HG03060 (cell line): ENCODE results near the gene RNF213.
"Not testable (repeated sequence)": the region's sequence is repeated elsewhere in the genome, so short reads cannot be mapped to it uniquely, and the experiment has no call there.

Source experiments
- ATAC-seq: cut with Tn5 transposase; IDR thresholded peaks from one replicate; pipeline ENCODE4 v1.9.1; 2021; ENCODE audit warnings: low read depth, moderate number of reproducible peaks; ENCODE audit not compliant: unreplicated experiment

Gene RNF213

GRCh38 chr17:80289616-80290015, 29.0 kb downstream of the RNF213 start:
- ATAC-seq = no peak

DNA sequence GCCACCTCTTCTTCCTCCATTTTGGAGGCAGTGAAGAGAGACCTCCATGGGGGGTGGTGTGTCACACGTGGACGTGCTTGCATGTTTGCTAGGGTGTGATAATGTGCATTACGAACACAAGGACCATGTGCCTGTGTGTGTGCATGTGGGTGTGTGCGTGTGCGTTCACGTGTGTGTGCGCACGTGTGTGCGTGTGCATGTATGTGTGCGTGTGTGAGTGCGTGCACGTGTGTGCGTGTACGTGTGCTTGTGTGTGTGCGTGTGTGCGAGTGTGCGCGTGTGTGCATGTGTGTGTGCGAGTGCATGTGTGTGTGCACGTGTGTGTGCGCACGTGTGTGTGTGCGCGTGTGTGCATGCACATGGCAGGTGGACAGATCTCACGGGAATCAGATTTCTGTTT, 29.5 kb downstream of the RNF213 start:
- no peak for ATAC-seq

DNA sequence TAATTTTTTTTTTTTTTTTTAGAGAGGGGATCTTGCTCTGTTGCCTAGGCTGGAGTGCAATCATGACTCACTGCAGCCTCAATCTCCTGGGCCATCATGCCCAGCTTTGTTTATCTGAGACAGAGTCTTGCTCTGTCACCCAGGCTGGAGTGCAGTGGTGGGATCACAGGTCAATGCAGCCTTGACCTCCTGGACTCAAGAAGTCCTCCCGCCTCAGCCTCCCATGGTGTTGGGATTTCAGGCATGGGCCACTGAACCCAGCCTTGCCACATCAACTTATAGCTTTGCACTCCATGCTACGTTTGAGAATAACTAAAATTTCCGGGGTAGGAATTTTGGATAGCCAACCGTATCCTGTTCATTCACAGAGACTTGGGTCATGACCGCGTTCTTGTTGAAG, 30.6 kb downstream of the RNF213 start:
- ATAC-seq = no peak

- no peak for ATAC-seq
Measured at GRCh38 chr17:80291691-80292487, 31.2 kb downstream of the RNF213 start.

DNA sequence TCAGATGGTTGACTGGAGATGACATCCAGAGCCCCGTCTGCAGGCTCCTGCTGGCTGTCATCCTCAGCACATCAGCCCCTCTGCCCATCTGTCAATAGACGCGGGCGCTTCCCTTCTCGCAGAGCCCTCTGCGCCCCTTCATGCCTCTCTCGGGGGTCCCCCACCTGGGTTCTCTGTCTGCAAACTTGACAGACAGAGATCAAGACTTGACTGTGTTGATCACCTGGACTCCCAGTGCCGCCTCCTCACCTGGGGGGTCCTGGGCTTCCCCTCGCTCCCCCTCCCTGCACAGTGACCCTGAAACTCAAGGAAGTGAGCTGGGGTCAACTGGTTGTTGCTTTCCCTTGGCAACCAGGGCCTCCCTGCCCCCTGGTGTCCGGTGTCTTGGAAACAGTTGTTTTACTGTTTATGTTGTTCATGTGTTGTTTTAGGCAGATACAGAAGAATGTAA, 31.9 kb downstream of the RNF213 start:
- ATAC-seq = no peak

DNA sequence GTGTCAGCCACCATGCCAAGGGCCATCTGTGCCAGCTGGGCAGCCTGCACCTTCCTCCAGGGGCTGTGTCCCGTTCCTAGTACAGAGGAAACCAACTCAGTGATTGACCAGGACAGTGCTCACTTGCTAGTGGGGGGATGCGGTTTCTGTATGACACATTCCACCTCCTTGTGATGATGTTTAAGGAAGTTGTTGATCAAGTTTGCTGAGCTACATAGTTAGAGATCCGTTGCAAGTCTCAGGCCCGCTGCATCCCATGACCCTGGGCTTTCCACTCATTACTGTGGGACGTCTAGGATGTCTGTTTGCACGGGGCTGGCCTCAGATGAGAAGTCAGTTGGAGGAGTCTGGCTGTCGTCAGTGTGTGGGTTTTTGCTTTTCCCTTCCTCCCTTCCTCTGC, 33.6 kb downstream of the RNF213 start:
- no peak for ATAC-seq

DNA sequence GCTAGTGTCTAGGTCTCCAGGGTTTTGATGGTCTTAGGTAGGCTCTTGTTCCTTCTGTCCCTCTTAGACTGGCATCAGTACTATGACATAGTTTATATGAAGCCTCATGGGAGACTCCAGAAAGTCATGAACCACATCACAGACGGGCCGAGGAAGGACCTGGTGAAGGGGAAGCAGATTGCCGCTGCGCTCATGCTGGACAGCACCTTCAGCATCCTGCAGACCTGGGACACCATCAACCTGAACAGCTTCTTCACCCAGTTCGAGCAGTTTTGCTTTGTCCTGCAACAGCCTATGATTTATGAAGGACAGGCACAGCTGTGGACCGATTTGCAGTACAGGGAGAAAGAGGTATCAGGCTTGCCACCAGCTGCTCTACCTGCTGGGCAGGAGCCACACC, 34.0 kb downstream of the RNF213 start:
- no peak for ATAC-seq

GRCh38 chr17:80295146-80295545, 34.5 kb downstream of the RNF213 start:
- ATAC-seq = no peak

DNA sequence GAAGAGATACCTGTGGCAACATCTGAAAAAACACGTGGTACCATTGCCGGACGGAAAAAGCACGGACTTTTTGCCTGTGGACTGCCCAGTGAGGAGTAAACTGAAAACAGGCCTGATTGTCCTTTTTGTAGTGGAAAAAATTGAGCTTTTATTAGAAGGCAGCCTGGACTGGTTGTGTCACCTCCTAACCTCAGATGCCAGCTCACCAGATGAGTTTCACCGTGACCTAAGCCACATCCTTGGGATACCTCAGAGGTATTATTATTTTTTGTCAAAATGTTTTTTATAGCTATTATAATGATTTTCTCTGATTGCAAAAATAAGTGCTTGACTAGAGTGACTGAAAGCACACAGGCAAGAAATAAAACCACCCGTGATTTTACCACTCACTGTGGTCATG, 34.9 kb downstream of the RNF213 start:
- ATAC-seq = no peak

- no peak for ATAC-seq
Measured at GRCh38 chr17:80296221-80296620, 35.6 kb downstream of the RNF213 start.

- no peak for ATAC-seq
Measured at GRCh38 chr17:80297996-80298560, 37.4 kb downstream of the RNF213 start.

- ATAC-seq = not testable (repeated sequence)
Measured at GRCh38 chr17:80299350-80300100, 38.9 kb downstream of the RNF213 start.

DNA sequence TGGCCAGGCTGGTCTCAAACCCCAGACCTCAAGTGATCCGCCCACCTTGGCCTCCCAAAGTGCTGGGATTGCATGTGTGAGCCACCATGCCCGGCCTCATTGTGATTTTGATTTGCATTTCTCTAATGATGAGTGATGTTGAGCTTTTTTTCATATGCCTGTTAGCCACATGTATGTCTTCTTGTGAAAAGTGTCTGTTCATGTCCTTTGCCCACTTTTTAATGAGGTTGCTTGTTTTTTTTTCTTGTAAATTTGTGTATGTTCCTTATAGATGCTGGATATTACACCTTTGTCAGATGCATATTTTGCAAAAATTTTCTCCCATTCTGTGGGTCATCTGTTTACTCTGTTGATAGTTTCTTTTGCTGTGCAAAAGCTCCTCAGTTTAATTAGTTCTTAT, 40.1 kb downstream of the RNF213 start:
- not testable (repeated sequence) for ATAC-seq

DNA sequence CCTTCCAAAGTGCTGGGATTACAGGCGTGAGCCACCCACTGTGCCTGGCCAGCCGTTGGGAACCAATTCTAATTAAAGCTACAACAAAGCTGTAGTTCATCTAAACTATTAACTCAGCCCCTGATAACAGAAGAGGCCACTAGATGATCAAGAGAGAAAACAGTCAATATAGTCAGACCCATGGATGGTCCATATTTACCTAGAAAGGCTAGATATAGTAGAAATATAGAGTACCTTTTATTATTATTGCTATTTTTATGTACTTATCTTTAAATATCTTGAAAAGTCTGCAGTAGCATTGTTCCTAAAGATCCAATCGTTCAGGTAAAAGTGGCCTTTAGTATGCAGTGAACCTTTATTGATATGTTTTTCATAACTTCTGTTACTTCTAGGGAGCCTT, 43.2 kb downstream of the RNF213 start:
- no peak for ATAC-seq

DNA sequence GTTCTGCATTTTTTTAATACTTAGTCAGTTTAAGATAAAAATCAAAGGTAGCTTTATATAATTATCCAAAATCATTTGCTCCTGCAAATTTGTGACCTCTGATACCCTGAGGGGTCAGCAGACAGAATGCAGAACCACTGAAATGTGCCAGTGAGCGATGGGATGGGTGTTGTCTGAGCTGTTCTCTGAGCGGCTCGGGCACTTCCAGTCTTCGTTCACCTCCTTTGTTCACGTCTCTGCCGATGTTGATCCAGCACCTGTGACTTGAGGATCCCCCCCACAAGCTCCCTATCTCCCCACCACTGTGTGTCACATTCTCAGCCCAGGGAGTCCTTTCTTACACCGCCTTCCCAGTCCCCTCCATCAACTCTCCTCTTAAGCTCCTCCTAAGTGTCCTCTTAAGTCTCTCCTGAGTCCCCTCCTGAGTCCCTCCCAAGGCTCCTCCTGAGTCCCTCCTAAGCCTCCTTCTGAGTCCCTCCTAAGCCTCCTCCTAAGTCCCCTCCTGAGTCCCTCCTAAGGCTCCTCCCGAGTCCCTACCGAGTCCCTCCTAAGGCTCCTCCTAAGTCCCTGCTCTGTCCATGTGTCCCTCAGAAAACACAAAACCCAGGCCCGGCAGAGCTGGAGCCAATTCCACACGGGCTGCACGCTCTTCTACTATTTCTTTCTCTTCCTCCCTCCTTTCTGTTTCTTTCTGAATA, 47.5 kb downstream of the RNF213 start:
- ATAC-seq = no peak

DNA sequence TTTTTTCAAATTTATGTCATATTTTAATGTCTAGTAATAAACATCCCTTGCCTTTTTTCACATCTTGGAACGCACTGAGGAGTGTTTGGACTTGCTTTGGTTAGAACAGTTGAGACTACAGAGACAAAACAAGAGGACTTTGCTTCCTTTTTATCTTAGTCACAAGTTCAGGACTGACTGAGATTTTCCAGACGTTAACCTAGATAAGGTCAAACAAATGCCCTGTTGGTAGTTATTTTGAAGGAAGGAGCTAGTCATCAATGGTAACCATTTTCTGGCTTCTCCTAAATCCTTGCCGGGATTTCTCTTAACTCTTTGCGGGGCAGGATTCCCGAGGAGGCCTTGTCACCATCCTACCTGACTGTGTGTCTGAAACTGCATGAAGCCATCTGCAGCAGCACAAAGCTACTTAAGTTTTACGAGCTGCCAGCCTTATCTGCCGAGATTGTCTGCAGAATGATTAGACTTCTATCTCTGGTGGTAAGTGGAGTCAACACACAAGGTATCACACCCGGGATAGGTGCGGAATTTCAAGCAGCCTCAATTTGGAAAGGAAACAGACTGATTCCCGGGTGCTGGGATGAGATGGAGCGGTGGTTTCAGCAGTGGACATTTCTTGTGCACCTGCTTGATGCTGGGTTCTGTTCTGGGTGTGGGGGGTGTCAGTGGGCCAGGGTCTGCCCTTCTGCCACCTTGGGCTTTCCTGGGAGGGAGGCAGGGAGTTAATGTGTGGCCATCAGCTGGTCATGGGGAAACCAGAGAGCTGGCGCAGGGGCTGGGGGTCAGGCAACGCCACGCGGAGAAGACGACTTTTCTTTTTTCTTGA, 48.3 kb downstream of the RNF213 start:
- no peak for ATAC-seq

DNA sequence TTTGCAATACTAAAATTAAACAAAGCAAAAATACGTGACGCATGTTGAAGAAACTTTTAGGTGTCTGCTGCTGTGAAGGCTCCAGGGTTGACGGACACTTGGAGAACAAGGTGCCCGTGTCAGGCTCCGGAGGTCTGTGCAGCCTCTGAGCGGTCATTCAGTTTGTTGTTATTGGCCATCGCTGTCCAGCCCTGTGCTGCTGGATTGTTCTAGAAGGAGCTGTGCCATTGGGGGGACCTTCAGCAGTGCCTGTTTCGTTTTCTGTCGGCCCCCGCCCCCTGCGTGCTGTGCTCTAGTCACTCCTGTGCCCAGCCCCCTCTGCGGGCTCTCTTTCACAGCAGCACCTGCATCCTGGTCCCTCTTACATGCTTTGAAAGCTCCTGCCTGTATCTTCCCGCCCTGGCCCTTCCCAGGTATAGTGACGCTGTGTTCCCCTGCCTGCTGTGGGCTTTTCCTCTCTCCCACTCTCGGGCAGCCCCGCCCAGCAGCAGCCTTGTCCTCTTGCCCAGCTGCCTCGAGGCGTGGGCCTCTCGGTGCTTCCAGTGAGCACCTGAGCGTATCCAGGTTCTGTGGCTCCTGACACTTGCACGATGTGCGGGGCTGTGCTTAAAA, 50.7 kb downstream of the RNF213 start:
- no peak for ATAC-seq

DNA sequence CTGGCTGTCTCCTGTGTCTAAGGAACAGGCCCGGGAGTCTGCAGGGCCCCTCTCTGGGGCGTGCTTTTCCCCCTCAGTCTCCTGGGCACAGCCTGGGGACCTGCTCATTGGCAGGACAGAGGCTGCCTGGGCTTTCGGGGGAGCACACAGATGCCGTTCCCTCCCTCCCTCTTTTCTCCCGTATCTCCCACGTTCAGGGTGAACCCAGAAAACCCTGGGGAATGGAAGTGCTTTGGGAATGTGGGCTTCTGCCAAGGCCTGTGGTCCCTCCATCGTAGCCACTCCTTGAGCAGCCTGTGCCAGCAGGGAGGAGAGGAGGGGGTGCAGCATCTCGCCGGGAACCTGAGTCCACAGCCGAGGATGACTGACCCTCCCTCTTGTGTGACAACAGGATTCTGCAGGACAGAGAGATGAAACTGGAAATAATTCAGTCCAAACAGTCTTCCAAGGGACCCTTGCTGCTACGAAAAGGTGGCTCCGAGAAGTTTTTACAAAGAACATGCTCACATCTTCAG, 52.0 kb downstream of the RNF213 start:
- no peak for ATAC-seq

DNA sequence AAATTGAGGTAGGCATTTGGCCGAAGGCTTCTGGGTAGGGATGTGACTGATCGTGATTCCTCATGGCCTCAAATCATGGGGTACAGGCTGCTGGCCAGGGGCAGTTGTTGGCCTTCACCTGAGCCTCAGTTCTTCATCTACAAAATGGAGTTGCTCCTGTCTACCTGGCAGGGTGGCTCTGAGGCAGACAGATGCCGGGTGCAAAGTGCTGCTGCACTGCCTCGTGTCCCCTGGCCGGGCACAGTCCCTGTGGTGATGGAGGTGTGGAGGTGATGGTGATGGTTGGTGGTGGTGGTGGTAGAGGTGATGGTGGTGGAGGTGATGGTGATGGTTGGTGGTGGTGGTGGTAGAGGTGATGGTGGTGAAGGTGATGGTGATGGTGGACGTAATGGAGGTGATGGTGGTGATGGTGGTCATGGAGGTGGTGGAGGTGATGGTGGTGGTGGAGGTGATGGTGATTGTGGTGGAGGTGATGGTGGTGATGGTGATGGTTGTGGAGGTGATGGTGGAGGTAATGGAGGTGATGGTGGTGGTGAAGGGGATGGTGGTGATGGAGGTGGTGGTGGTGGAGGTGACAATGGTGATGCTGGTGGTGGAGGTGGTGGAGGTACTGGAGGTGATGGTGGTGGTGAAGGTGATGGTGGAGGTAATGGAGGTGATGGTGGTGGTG, 52.6 kb downstream of the RNF213 start:
- ATAC-seq = no peak
